Stimulated activated CD4-positive, alpha-beta T cell treated with anti-CD3 and anti-CD28 coated beads, Interleukin-1b, Interleukin-23, amount 100 ng/mL, for 24 hours (primary cell): Measurements from ENCODE around the gene NLGN1.

Source experiments
- DNase-seq, 4 experiments: peaks; one replicate each; pipeline ENCODE4 v3.0.0-alpha.2; 2020; ENCODE audit warnings: low read depth in 4 of 4, low spot score in 1 of 4

NLGN1 gene

GRCh38 chr3:174253940-174254339, 856.4 kb downstream of the NLGN1 start:
- DNase-seq = no peak

DNA sequence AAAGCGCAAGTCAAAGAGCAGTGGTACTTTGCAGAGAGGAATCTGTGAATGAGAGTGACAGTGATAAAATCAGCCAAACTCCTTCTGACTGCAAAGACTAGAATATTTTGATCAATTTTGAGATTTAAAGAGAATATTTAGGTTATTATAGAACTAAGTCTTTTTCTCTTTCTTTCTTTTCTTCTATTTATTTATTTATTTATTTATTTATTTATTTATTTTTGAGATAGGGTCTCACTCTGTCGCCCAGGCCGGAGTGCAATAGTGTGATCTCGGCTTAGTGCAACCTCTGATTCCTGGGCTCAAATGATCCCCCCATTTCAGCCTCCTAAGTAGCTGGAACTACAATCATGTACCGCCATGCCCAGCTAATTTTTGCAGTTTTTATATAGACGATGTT, 857.9 kb downstream of the NLGN1 start:
- no peak for DNase-seq

DNA sequence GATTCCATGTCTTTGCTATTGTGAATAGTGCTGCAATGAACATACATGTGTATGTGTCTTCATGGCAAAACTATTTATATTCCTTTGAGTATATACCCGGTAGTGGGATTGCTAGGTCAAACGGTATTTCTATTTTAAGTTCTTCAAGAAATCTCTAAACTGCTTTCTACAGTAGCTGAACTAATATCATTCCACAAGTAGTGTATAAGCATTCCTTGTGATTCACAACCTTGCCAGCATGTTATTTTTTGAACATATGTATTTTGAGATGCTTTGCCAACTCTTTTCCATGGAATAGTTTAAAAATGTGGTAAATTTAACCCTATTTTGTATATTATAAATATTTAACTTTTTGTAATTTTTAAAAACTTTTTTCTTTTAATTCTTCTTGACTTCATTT, 868.9 kb downstream of the NLGN1 start:
- DNase-seq = no peak

- DNase-seq = no peak
These were observed 870.5 kb downstream of the NLGN1 start for GRCh38 chr3:174268061-174268460.

GRCh38 chr3:174268586-174268985, 871.0 kb downstream of the NLGN1 start:
- DNase-seq = no peak

DNA sequence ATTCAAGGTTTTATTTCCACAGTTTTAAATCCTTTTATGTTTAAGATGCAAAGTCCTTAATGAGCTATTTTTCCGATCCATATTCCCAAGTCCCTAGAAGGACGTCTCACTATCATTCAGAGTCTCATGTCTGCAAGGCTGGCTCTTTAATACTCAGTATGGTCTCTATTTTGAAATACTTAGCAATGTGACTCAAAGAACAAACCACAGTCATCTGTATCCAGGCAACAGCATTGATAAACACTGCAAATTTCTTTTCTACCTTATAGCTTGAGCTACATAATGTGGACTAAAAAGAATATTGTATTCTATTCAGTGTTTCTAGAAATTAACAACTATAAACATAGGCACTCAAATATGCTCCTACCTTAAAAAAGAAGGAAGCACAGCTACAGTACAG, 873.3 kb downstream of the NLGN1 start:
- no peak for DNase-seq

- no peak for DNase-seq
These were observed 877.8 kb downstream of the NLGN1 start for GRCh38 chr3:174275336-174275735.

GRCh38 chr3:174276826-174277225, 879.3 kb downstream of the NLGN1 start:
- DNase-seq = no peak

- no peak for DNase-seq
These were observed 880.5 kb downstream of the NLGN1 start for GRCh38 chr3:174278094-174278493.

- DNase-seq = no peak
These were observed 882.6 kb downstream of the NLGN1 start for GRCh38 chr3:174280186-174280585.

DNA sequence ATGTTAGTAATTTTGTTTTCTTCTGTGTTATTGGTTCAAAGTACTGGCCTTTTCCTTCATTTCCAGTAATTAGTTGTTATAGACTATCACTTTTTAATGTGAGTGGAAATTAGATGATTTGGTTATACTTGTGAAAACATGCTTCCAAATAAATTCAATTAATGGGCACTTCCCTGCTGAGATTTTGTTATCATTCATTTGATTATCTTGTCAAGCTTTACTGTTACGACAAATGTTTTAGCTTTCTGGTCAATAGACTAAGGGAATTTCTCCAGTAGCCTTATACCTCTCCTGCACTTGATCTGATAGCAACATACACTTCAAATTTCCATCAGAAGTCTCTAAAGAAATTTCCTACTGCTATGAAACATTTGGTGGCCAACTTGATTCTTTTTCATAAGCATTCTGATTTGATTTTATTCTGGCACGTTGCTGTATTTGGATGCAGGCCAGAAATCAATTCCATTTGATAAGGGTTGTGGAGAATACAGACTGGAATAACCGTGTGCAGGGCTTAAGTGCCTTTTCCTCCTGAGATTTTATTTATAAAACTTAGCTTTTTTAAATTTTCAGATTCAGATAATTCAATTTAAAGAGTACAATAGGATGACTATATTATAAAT, 887.8 kb downstream of the NLGN1 start:
- DNase-seq = no peak

- no peak for DNase-seq
These were observed 890.2 kb downstream of the NLGN1 start for GRCh38 chr3:174287705-174288104.

DNA sequence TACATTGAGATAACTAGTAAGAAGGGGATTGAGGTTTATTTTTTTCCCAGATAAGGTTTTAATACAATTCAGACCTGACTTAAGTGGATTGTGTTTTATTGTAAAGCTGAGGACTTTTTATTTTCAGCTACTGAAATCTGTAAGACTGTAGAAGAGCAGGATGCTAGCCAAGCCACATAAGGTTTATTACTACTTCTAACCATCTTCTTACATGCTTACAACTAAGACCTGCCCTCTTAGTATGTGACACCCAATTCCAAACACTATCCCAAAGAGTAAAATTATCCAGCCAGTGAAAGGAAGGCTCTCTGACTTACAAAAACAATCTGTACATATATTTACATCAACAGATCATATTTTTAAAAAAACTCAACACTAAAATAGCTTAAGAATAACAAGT, 897.1 kb downstream of the NLGN1 start:
- no peak for DNase-seq

- DNase-seq = no peak
These were observed 898.0 kb downstream of the NLGN1 start for GRCh38 chr3:174295306-174296092.

DNA sequence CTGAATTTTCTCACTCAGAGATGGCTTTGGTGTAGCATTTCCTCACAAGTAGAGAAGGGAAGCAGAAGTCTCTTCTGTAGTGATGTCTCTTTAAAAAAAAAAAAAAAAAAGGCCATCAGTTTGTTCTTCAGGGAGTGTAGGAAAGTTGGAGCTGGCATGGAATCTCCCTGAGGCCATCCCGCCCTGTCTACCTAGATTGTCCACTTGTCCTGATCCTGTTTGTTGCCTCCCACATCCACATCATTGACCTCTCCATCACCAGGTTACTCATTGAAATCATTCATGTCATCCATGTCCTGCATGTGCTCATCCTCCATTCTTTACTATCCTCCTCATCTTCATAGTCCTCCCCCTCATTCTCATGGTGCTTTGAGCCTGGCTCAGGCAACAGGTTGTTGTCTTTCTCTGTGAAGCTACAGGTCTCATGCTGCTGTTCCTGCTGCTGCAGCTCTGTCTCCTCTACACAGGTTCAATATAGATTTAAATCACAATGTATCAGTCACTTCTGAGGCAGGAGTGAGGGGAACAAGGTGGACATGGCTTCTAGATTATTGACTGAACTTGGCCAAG, 905.3 kb downstream of the NLGN1 start:
- DNase-seq = no peak

GRCh38 chr3:174303907-174304560, 906.5 kb downstream of the NLGN1 start:
- no peak for DNase-seq

GRCh38 chr3:174308736-174309135, 911.2 kb downstream of the NLGN1 start:
- DNase-seq = no peak

DNA sequence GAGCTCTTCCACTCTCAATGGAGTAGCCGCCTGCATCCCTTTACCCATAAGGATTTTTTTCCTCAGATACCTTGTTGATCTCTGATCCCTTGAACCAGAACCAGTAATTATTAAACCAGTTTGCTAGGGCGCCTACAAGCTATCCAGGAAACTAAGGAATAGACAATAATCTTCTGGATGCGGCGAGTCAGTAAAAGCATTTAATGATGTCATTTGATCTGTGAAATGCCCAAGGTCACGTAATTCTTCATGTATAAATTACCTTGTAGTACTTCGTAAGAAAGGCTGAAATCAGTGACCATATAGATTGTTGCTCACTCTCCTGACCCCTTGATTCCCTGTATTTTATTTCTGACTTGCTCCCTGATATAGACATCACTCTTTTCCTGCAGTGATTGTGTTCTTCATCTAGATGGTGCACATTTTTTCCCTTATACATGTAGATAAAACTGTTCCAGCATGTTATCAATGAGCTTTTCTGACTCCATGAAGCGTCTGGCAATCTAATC, 913.0 kb downstream of the NLGN1 start:
- no peak for DNase-seq

- DNase-seq = no peak
These were observed 917.7 kb downstream of the NLGN1 start for GRCh38 chr3:174315225-174315624.

- DNase-seq = no peak
These were observed 919.5 kb downstream of the NLGN1 start for GRCh38 chr3:174317005-174317404.

GRCh38 chr3:174318181-174318580, 920.6 kb downstream of the NLGN1 start:
- no peak for DNase-seq

- no peak for DNase-seq
These were observed 924.0 kb downstream of the NLGN1 start for GRCh38 chr3:174321548-174321947.
